GM21390 (cell line): Measurements from ENCODE around the gene EPS8.
A peak's percentile ranks its signal among the peaks of the same experiment; 100 is the strongest.

Experiments used
- ATAC-seq: cut with Tn5 transposase; IDR thresholded peaks from one replicate; pipeline ENCODE4 v1.9.1; 2021; ENCODE audit not compliant: unreplicated experiment

The EPS8 gene

DNA sequence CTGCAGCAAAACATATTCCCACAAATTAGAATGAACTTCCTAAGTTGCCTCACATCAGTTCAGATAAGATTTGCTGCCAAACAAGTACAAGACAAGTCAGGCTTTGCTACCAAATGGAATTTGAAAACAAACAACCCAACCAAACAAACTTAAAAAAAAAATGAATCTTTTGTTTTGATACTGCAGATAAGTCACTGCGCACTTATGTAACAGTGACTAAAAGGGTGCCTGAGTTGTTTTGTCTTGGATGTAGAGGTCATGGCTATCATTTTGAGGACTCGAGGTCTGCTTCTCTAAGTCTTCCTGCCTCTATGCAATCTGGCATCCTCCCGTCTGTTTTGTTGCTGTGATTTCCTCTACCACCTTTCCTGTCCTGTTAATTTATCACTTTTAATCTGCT is 11.1 kb upstream of the EPS8 start:
- ATAC-seq: no peak

DNA sequence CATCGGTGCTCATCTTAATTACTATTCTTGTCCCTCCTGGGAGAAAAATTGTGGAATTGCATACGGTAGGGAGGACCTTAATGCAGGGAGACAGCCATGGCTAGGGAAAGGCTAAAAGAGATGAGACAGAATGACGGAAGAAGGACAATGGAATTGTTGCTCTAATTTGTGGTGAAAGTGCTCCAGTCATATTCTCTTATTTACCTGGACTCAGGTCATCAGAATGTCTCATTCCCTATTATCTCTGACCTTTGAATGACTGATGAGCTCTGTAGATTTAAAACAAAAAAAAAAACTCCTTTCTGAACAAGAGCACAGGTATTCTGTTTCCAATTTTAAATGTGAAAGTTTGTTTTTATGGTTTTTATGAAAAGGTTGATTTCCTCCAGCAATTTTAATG is 8.6 kb upstream of the EPS8 start:
- no peak for ATAC-seq

GRCh38 chr12:15796493-15797141 is 7.4 kb upstream of the EPS8 start:
- ATAC-seq: no peak

GRCh38 chr12:15794836-15795235 is 5.6 kb upstream of the EPS8 start:
- no peak for ATAC-seq

DNA sequence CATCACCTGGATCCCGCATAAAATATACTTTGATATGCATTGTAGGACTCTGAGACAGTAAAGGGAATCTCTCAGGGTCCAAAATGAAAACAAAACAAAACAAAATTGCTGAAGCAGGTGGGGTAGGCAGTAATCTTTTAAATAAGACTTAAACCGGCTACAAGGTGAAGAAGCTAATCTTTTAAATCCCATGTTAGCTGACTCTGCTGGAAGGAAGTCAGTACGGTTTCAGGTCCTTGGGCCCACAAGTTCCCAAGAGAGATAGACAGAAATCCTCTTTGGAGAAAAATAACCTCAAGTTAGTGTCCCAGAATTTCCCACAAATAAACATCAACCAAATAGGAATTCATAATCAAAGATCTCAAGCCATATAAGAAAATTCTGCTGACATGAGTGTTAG is 5.0 kb upstream of the EPS8 start:
- no peak for ATAC-seq

GRCh38 chr12:15788233-15789219 is 662 bp downstream of the EPS8 start:
- peak; percentile 33 for ATAC-seq

GRCh38 chr12:15787778-15788177 is 1.4 kb downstream of the EPS8 start:
- ATAC-seq: no peak

GRCh38 chr12:15786772-15787171 is 2.4 kb downstream of the EPS8 start:
- no peak for ATAC-seq

- ATAC-seq: no peak
These were observed 5.9 kb downstream of the EPS8 start for GRCh38 chr12:15783288-15783687.

DNA sequence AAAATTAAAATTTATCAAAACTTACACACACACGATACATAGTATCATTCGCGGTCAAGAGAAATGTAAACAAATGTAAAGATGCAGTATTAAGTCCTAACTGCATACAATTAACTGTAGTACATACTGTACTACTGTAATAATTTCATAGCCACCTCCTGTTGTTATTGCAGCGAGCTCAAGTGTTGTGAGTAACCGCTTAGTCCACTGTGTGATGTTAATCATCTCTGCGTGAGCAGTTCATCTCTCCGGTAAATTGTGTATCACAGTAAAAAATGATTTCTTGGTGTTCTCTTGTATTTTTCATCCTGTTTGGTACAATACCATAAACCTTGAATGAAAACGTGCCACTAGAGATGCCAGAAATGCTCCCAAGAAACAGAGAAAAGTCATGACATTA is 6.5 kb downstream of the EPS8 start:
- ATAC-seq: no peak

GRCh38 chr12:15779925-15780324 is 9.3 kb downstream of the EPS8 start:
- ATAC-seq: no peak

DNA sequence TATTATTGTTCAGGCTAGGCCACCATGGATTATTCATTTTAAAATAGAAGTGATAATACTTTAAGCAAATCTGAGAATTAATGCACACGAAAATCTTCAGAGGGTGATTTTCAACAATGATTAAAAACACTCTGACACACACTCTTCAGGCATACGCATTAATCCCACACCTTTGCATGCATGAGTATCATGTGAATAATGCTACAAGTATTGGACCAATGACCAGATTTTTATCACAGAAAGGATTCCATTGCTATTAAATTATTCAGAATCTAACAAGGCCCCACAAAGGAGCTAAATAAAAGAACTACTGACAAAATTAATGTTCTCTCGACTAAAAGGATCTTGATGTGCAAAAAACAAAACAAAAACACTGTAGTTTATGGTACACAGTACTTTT is 11.1 kb downstream of the EPS8 start:
- ATAC-seq: no peak

- no peak for ATAC-seq
These were observed 11.7 kb downstream of the EPS8 start for GRCh38 chr12:15777355-15778012.

GRCh38 chr12:15776532-15776931 is 12.7 kb downstream of the EPS8 start:
- ATAC-seq: no peak

DNA sequence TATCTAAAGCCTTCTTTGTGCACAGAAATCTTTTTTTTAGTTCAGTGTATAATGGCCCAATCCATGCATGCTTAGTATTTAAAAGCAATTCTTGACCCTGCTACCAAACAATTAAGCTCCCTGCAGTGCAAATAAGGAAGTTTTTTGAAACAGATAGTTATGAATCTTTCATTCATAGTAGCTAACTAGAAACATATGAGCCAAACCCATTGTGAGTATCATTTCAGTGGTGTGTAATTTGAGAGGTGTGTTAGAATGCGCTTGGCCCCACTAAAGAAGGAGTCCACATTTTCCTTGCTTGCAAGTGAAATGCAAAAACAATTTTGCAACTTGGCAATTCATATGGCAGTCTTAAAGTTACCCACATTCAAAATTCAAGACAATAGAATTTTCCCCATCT is 14.4 kb downstream of the EPS8 start:
- no peak for ATAC-seq

- no peak for ATAC-seq
These were observed 16.7 kb downstream of the EPS8 start for GRCh38 chr12:15772405-15773018.

GRCh38 chr12:15770581-15770980 is 18.6 kb downstream of the EPS8 start:
- ATAC-seq: no peak

DNA sequence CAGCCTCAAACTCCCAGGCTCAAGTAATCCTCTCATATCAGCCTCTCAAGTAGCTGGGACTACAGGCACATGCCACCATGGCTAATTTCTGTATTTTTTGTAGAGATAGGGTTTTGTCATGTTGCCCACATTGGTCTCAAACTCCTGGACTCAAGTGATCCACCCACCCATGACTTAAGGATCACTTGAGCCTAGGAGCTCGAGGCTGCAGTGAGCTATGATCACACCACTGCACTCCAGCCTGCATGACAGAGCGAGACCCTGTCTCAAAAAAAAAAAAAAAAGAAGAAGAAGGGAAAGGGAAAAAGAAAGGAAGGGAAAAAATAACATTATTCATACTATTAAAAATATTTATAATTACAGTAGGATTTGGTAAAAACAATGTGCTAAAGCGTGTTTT is 19.2 kb downstream of the EPS8 start:
- no peak for ATAC-seq

GRCh38 chr12:15769586-15769985 is 19.6 kb downstream of the EPS8 start:
- ATAC-seq: no peak

- no peak for ATAC-seq
These were observed 21.9 kb downstream of the EPS8 start for GRCh38 chr12:15767301-15767700.

- ATAC-seq: no peak
These were observed 25.9 kb downstream of the EPS8 start for GRCh38 chr12:15763328-15763727.
